ENCODE data around the gene LTB4R.

Gene LTB4R, protein sequence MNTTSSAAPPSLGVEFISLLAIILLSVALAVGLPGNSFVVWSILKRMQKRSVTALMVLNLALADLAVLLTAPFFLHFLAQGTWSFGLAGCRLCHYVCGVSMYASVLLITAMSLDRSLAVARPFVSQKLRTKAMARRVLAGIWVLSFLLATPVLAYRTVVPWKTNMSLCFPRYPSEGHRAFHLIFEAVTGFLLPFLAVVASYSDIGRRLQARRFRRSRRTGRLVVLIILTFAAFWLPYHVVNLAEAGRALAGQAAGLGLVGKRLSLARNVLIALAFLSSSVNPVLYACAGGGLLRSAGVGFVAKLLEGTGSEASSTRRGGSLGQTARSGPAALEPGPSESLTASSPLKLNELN

DNA sequence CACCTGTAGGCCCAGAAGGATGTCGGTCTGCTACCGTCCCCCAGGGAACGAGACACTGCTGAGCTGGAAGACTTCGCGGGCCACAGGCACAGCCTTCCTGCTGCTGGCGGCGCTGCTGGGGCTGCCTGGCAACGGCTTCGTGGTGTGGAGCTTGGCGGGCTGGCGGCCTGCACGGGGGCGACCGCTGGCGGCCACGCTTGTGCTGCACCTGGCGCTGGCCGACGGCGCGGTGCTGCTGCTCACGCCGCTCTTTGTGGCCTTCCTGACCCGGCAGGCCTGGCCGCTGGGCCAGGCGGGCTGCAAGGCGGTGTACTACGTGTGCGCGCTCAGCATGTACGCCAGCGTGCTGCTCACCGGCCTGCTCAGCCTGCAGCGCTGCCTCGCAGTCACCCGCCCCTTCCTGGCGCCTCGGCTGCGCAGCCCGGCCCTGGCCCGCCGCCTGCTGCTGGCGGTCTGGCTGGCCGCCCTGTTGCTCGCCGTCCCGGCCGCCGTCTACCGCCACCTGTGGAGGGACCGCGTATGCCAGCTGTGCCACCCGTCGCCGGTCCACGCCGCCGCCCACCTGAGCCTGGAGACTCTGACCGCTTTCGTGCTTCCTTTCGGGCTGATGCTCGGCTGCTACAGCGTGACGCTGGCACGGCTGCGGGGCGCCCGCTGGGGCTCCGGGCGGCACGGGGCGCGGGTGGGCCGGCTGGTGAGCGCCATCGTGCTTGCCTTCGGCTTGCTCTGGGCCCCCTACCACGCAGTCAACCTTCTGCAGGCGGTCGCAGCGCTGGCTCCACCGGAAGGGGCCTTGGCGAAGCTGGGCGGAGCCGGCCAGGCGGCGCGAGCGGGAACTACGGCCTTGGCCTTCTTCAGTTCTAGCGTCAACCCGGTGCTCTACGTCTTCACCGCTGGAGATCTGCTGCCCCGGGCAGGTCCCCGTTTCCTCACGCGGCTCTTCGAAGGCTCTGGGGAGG, at the start of gene LTB4R:
TSS of gene LTB4R (plus strand) at position 857 of the 959 bp plus-strand sequence. CDS start 4,150 bp downstream, outside the sequence.
- no peak for DNase-seq

GRCh38 chr14:24261969-24262327, 49.4 kb upstream of the LTB4R start:
- DNase-seq, result no peak

DNA sequence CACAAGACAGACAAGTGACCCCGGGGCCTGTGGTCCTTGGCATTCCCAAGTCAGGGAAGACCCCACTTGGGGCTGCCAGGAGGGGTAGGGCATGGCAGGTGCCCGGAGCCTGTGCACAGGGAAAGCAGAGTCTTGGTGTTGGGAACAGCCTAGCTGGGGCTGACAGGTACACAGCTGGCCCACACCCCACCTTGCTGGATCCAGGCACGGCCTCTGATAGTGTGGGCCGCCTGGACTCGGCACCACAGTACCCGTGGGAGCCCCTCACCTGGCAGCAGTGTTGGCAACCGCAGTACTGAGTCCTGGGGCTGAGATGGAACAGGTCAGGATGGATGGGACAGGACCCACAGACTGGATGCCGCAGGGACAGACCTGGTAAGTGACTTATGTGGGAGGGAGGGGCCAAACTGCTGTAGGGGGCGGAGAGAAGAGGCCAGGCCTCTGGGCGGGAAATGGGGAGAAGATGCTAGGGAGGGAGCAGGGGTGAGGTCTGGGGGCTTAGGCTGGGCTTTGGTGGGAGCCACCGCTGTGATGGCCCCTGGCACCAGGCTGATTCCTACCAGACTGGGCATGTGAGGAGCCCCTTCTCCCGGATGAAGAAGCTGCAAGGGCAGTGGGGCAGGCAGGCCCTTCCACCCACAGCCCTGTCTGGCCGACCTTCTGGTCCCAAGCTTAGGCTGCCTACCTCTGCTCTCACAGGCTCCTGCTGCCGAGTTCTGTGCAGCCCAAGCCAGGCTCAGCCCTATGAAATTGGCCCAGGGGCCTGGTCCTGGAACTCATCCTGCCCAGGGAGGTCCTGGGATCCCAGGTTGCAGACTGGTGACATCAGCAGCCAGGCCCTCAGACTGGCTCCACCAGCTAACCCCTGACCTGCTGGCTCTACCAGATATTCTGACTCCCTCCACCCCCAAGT, 48.2 kb upstream of the LTB4R start, which contains the start of gene TGM1:
TSS of gene TGM1 (minus strand) at position 357 of the 913 bp plus-strand sequence. CDS start 825 bp downstream, outside the sequence.
- no peak for DNase-seq

- DNase-seq, result no peak
These were observed 47.5 kb upstream of the LTB4R start for GRCh38 chr14:24263848-24264247.

GRCh38 chr14:24264298-24264697, 47.0 kb upstream of the LTB4R start:
- DNase-seq, result no peak

- no peak for DNase-seq
These were observed 44.7 kb upstream of the LTB4R start for GRCh38 chr14:24266344-24267244.

- no peak for DNase-seq
These were observed 43.8 kb upstream of the LTB4R start for GRCh38 chr14:24267516-24267915.

DNA sequence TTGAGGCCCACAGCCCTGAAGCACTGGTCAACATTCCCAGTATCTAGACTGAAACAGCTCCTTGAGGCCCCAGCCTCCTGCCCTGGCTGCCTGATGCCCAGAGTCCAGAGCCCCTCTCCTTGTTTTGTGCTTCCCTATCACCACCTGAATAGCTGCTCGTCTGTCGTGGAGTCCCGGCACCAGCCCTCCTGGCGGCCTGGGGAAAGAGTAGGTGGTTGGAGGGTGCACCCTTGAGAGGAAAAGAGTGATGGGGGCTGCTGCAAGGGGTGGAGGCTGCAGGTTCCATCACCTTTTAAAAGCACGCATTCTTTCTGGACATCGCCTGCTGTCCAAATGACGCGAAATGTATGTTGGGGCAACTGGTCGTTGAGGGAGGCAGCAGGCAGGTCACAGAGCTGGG, 43.1 kb upstream of the LTB4R start:
- DNase-seq, result no peak

DNA sequence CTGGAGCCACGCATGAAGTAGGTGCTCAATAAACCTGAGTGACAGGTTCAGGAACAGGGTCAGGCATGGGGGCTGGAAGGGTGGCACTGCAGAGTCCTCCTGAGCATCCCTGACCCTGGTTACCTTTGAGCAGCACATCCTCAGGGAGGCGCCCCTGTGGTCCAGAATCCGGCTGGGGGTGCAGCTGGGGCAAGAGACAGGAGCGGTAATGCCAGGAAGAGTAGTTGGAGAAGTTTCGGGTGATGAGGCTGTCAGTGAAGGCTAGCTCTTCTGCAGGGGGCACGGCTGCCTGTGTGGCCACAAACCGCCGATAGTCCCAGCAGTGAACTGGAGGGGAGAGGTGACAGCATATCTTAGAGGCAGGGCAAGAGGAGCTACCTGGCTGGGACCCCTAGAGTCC, 41.9 kb upstream of the LTB4R start:
- no peak for DNase-seq

GRCh38 chr14:24269910-24270536, 41.3 kb upstream of the LTB4R start:
- DNase-seq, result no peak

GRCh38 chr14:24270537-24271133, 40.7 kb upstream of the LTB4R start:
- DNase-seq, result no peak

- peak; percentile 92 for DNase-seq
These were observed 40.0 kb upstream of the LTB4R start, which contains the start of gene RABGGTA for GRCh38 chr14:24271134-24271833. Gene RABGGTA (minus strand): TSS chr14:24271597. CDS start chr14:24271115, 482 bp downstream.

DNA sequence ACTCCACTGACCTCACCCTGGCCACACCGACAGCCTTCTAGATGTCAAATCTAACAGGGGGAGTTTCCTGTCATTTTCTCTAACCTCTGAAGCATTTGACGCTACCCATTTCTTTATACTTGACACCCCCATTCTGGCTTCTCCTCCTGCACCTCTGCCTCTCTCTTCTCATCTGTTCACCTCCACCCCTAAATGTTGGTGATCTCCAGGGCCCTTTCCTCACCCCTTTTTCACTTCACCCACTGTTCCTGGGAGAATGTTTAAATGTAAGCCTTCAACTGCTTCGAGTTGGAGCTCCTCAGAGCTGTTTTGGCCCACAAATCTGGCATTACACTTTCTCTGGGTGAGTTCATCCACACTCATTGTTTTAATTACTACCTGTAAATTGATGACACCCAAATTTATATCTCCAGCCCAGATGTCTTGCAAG, 39.5 kb upstream of the LTB4R start:
- DNase-seq, result no peak

- no peak for DNase-seq
These were observed 38.8 kb upstream of the LTB4R start for GRCh38 chr14:24272467-24272866.

DNA sequence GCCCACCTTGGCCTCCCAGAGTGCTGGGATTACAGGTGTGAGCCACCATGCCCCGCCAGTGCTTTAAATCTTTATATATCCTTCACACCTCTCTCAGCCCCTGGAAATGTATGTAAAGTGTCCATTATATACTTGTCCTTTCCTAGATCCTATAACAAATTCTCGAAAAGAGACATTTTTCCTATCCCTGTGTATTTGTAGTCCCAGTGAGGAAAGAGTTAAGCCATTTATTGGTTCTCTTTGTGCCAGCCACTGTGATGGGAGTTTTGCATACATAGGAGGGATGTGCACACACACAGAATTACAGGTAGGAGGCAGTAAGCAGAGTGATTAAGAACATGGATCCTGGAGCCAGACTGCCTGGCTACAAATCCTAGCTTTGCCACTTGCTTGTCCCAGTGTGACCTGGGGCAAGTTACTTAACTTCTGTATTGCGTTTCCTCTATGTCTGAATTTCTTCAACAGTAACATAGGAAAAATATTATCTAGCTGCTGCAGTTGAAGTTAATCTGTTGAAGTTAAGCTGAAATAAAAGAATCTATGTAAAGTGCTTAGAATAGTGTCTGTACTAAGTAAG, 37.8 kb upstream of the LTB4R start:
- no peak for DNase-seq

GRCh38 chr14:24274101-24274543, 37.2 kb upstream of the LTB4R start:
- no peak for DNase-seq

DNA sequence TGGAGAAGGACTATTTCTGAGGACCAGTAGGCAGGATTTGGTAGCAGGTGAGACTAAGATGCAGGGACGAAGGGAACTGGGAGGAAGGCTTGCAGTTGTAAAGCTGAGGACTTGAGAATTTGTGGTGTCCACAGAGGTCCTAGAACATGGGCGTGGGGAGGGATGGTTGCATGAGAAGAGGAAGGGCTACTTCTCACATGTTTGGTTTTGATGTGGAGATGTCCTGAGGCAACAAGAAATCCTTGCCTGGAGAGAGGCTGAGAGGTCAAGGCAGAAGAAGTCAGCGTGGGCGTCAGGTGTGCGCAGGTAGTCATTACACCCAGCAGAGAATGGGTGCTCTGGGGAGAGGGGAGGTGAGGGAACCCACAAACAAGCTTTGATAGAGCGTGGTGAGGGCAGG, 34.2 kb upstream of the LTB4R start:
- DNase-seq, result no peak

DNA sequence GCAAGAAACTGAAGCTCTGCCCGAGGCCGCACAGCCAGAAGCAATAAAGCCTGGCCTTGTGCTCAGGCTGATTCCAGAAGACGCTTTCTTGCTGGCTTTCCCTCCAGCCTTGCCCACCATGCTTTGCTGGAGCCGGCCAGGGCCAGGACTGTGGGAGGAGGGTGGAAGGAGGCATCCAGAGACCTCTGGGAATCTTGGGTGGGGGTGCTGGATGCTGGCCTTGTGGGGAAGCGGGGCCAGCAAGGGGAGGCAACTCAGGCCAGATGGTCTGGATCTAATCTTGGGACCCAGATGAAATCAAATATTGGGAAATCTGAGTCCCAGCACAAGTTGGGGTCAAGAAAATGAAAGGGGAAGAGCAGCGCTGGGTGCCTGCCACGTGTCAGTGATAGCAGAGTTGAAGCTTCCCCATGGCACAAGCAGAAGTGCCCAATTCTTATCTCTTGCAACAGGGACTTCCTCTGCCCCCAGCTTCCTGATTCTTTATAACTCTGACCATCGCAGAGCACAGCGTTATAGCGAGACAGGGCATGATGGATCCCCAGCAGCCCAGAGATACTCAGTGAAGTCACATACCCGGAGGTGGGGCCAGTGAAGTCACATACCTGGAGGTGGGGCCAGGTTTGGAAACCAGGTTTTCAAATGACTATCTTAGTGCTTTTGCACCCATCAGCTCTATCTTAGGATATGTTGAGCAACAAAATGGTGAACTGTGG, 33.5 kb upstream of the LTB4R start:
- DNase-seq, result no peak

DNA sequence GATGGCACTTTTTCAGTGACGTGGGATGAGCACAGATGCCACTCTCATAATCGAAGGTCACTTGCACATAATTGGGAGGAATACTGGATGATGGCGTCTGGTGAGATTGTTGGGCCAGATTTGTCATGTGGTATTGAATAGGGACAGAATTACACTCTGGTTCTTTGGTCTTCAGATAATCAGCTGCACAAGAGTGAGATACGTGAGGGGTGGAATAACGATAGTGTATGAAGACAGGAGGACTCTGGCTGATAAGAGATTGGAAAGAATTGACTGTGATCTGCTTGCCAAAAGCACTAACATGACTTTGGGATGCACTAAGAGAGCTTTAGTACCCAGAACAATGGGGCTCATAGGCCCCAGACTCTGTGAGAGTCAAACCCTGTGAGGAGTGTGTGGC, 32.9 kb upstream of the LTB4R start:
- DNase-seq, result no peak

All from NCI-H510A (cell line).